PFSK-1 (cell line): ENCODE measurements around the gene RAD51B.

Source experiments
- FOXP2 ChIP-seq: optimal IDR thresholded peaks from 2 replicates; pipeline ENCODE3; 2011; ENCODE audit warnings: borderline replicate concordance, control low read depth, inconsistent platforms; ENCODE audit not compliant: insufficient read depth; ENCODE audit errors: extremely low read length, extremely low read depth
- POLR2AphosphoS5 ChIP-seq: IDR thresholded peaks from 2 replicates; pipeline ENCODE4 v1.6.1; 2012; ENCODE audit warnings: low read depth, mild to moderate bottlenecking, control low read depth, low read length, moderate library complexity
- SIN3A ChIP-seq: IDR thresholded peaks from 2 replicates; pipeline ENCODE4 v1.6.1; 2012; ENCODE audit warnings: mild to moderate bottlenecking, low read length, moderate library complexity, borderline replicate concordance; ENCODE audit not compliant: insufficient read depth
- TAF1 ChIP-seq: IDR thresholded peaks from 2 replicates; pipeline ENCODE4 v1.6.1; 2012; ENCODE audit warnings: low read length, control low read depth, borderline replicate concordance; ENCODE audit not compliant: insufficient read depth
- TF ChIP-seq, protein P1 (sequence below), 2 experiments: IDR thresholded peaks; 2 replicates each; pipeline versions ENCODE4 v1.6.1 to v1.8.0; 2011 to 2012; ENCODE audit warnings: low read depth in 2 of 2, low read length in 2 of 2, control low read depth in 1 of 2, inconsistent platforms in 1 of 2, mild to moderate bottlenecking in 1 of 2, moderate library complexity in 1 of 2; ENCODE audit not compliant: insufficient read depth in 1 of 2

RAD51B gene

DNA sequence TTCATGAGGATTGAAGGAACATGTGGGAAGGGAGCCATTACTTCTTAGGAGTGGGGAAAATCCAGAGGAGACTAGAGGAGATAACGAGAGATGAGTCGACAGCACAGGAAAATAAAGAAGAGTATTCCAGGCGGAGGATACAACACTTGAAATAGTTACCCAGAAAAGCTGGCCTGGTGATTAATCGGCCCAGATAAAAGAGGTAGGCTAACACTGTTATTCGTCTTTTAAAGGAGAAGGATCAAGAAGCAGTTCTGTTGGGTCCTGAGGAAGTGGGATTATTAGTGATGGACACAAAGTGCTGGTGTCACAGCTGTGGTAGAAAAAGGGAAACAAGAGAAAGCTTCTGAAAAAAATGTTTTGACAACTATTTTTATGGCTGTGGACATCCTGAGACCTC lies 548.0 kb downstream of the RAD51B start:
- TF ChIP-seq, protein P1, sequence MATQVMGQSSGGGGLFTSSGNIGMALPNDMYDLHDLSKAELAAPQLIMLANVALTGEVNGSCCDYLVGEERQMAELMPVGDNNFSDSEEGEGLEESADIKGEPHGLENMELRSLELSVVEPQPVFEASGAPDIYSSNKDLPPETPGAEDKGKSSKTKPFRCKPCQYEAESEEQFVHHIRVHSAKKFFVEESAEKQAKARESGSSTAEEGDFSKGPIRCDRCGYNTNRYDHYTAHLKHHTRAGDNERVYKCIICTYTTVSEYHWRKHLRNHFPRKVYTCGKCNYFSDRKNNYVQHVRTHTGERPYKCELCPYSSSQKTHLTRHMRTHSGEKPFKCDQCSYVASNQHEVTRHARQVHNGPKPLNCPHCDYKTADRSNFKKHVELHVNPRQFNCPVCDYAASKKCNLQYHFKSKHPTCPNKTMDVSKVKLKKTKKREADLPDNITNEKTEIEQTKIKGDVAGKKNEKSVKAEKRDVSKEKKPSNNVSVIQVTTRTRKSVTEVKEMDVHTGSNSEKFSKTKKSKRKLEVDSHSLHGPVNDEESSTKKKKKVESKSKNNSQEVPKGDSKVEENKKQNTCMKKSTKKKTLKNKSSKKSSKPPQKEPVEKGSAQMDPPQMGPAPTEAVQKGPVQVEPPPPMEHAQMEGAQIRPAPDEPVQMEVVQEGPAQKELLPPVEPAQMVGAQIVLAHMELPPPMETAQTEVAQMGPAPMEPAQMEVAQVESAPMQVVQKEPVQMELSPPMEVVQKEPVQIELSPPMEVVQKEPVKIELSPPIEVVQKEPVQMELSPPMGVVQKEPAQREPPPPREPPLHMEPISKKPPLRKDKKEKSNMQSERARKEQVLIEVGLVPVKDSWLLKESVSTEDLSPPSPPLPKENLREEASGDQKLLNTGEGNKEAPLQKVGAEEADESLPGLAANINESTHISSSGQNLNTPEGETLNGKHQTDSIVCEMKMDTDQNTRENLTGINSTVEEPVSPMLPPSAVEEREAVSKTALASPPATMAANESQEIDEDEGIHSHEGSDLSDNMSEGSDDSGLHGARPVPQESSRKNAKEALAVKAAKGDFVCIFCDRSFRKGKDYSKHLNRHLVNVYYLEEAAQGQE (IDR thresholded peaks at IDR 0.05; ENCODE audit: insufficient read depth in 1 of 2, low read depth in 2 of 2, low read length in 2 of 2): no peak
- TF ChIP-seq POLR2AphosphoS5 (no peak), TAF1 (no peak), FOXP2 (no peak), SIN3A (no peak)

DNA sequence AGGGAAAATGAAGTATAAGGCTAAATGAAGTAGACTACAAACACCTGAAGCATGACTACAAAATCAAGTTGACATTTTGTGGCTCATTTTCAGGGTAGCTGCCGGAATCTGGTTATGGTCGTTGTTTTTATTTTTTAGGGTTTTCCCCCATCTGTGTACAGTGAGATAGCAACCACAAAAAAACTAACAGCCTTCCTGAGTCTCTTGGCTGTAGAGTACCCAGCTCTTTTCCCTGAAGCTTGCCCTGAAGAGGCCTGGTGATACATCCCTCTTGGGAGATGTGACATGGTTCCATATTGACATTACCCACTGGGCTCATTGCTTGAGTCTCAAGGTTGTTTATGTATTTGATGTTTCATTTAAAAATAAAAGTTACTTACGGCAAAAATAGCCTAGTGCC lies 549.3 kb downstream of the RAD51B start:
- TF ChIP-seq, protein P1 (IDR thresholded peaks at IDR 0.05; ENCODE audit: insufficient read depth in 1 of 2, low read depth in 2 of 2, low read length in 2 of 2): no peak
- no peak for TF ChIP-seq TAF1
- TF ChIP-seq POLR2AphosphoS5: no peak
- TF ChIP-seq SIN3A: no peak
- no peak for TF ChIP-seq FOXP2

- TF ChIP-seq POLR2AphosphoS5: no peak
- TF ChIP-seq TAF1: no peak
- TF ChIP-seq SIN3A: no peak
- TF ChIP-seq, protein P1 (IDR thresholded peaks at IDR 0.05; ENCODE audit: insufficient read depth in 1 of 2, low read depth in 2 of 2, low read length in 2 of 2): no peak
- TF ChIP-seq FOXP2: no peak
Observed at GRCh38 chr14:68369281-68370056, 549.9 kb downstream of the RAD51B start.

DNA sequence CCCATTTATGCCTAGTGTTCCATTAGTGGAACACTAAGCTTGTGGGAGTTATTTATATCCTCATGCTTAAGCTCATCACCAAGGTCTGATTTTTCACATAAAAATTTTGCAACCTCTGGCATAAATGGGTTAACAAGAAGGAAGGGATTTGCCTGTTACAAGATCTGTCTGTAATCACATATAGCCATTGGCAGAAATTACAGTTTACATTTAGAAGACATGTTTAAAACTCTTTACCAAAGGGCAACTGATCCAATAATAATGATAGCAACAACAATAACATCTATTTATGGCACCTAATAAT lies 550.4 kb downstream of the RAD51B start:
- TF ChIP-seq POLR2AphosphoS5 (no peak), TAF1 (no peak), SIN3A (no peak), FOXP2 (no peak)
- TF ChIP-seq, protein P1 (IDR thresholded peaks at IDR 0.05; ENCODE audit: insufficient read depth in 1 of 2, low read depth in 2 of 2, low read length in 2 of 2): no peak
